ENCODE results near the gene UBASH3A. TPM values are rescaled to one million over a fixed set of nuclear protein-coding genes. Genes with fewer than 3 reads are reported as not detected.

The UBASH3A gene
- total and polyA plus RNA-seq, 2 donors (not counting 1 experiment from before 2014, with no cell fraction given): not detected

GRCh38 chr21:42395905-42396651 lies 7.6 kb upstream of the UBASH3A start, which contains the start of gene TMPRSS3:
Gene TMPRSS3, minus strand, starts transcription at chr21:42396052. Its CDS starts 635 bp downstream, at chr21:42395417.
- no peak within 1 kb of the TSS for H3K9ac ChIP-seq (ENCODE audit: insufficient read depth, low read length)
- no peak within 1 kb of the TSS for H3K27ac ChIP-seq (ENCODE audit: insufficient read depth, low read length)
- H3K4me2 ChIP-seq (ENCODE audit: extremely low read depth, insufficient read depth, low read length): no peak within 1 kb of the TSS
- H3K27me3 ChIP-seq (ENCODE audit: control insufficient read depth, insufficient read depth, low read length): no peaks in the 10 kb centered on the region
- no peak within 1 kb of the TSS for H3K4me3 ChIP-seq (replicated peaks in 1 of 4; ENCODE audit: control extremely low read depth in 1 of 4, insufficient read depth in 1 of 4, low read depth in 3 of 4, low read length in 4 of 4)
- H3K4me1 ChIP-seq (ENCODE audit: control insufficient read depth, extremely low read depth, insufficient read depth, low read length): no peaks in the 10 kb centered on the region
- DNase-seq (ENCODE audit: low read depth in 2 of 2): no peak
- no peaks in the 10 kb centered on the region for H3K36me3 ChIP-seq (ENCODE audit: control insufficient read depth, insufficient read depth, low read length)
- H4K20me1 ChIP-seq (ENCODE audit: control insufficient read depth, extremely low read depth, insufficient read depth, low read length): no peaks in the 10 kb centered on the region
- TF ChIP-seq CTCF (conservative IDR thresholded peaks at IDR 0.05 in 1 of 2, IDR thresholded peaks at IDR 0.05 in 1 of 2; ENCODE audit: low read depth in 1 of 2, low read length in 2 of 2) (no peak), EZH2 (IDR thresholded peaks at IDR 0.05; ENCODE audit: low read length, missing control alignments) (no peak)
- no peaks in the 10 kb centered on the region for H3K9me3 ChIP-seq (ENCODE audit: control insufficient read depth, insufficient read depth, low read depth, low read length)
- no peaks in the 10 kb centered on the region for H3K79me2 ChIP-seq (ENCODE audit: control insufficient read depth, insufficient read depth, low read length)
- H2AFZ ChIP-seq (ENCODE audit: low read length): no peak within 1 kb of the TSS

DNA sequence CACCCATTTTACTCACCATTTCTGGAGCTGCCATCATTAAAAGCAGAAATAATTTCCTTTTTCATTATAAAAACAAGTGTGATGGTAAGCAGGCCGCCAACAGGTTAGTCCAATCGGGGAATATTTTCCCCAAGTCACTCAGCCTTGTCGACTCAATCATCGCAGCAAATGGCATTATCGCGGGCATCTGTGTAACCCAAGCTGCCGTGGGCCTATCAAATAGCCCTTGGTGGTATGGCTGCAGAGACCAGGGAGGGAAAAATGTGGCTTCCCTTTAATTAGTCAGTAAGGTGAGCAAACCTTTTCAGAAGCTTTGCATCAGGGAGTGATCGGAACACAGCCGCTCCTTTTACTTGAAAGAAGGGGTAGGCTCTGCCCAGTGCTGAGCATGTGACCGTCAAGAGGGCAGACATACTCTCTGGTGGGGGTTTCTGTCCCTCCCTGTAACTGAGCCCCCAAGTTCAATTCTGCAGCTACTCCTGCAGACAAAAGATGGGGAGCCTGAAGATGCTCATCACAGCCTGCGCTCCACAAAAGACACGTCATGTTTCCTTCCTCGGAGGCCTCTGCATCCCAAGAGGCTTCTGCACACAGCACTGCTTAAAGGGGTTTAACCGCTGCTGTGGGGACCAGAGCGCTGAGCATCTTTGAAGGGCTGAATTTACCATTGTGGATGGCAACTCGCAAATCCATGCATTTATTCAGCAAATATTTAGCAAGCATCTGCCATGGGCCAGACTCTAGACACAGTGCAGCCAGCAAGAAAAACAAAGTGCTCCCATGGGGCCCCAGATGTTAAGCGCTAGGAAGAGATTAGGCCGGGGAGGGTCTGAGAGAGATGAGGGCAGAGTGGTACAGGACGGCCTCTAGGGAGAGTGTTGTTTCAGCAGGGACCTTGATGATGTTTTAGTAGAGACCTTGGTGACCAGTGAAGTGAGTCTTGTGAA lies 6.6 kb upstream of the UBASH3A start:
- TF ChIP-seq EZH2 (IDR thresholded peaks at IDR 0.05; ENCODE audit: low read length, missing control alignments) (no peak), CTCF (conservative IDR thresholded peaks at IDR 0.05 in 1 of 2, IDR thresholded peaks at IDR 0.05 in 1 of 2; ENCODE audit: low read depth in 1 of 2, low read length in 2 of 2) (no peak)
- no peaks in the 10 kb centered on the region for H3K9me3 ChIP-seq (ENCODE audit: control insufficient read depth, insufficient read depth, low read depth, low read length)
- H3K27ac ChIP-seq (ENCODE audit: insufficient read depth, low read length): no peak overlapping the region
- no peak overlapping the region for H3K4me2 ChIP-seq (ENCODE audit: extremely low read depth, insufficient read depth, low read length)
- no peaks in the 10 kb centered on the region for H3K36me3 ChIP-seq (ENCODE audit: control insufficient read depth, insufficient read depth, low read length)
- no peak overlapping the region for H3K4me3 ChIP-seq (replicated peaks in 1 of 4; ENCODE audit: control extremely low read depth in 1 of 4, insufficient read depth in 1 of 4, low read depth in 3 of 4, low read length in 4 of 4)
- H2AFZ ChIP-seq (ENCODE audit: low read length): no peak overlapping the region
- H3K79me2 ChIP-seq (ENCODE audit: control insufficient read depth, insufficient read depth, low read length): no peaks in the 10 kb centered on the region
- H3K9ac ChIP-seq (ENCODE audit: insufficient read depth, low read length): no peak overlapping the region
- no peaks in the 10 kb centered on the region for H4K20me1 ChIP-seq (ENCODE audit: control insufficient read depth, extremely low read depth, insufficient read depth, low read length)
- no peak for DNase-seq (ENCODE audit: low read depth in 2 of 2)
- no peaks in the 10 kb centered on the region for H3K27me3 ChIP-seq (ENCODE audit: control insufficient read depth, insufficient read depth, low read length)
- H3K4me1 ChIP-seq (ENCODE audit: control insufficient read depth, extremely low read depth, insufficient read depth, low read length): no peaks in the 10 kb centered on the region

GRCh38 chr21:42397746-42398394 lies 5.8 kb upstream of the UBASH3A start:
- Histone ChIP-seq H3K36me3 (ENCODE audit: control insufficient read depth, insufficient read depth, low read length) (no peaks in the 10 kb centered on the region), H3K4me1 (ENCODE audit: control insufficient read depth, extremely low read depth, insufficient read depth, low read length) (no peaks in the 10 kb centered on the region), H3K9me3 (ENCODE audit: control insufficient read depth, insufficient read depth, low read depth, low read length) (no peaks in the 10 kb centered on the region), H3K9ac (ENCODE audit: insufficient read depth, low read length) (no peak overlapping the region), H3K4me3 (replicated peaks in 1 of 4; ENCODE audit: control extremely low read depth in 1 of 4, insufficient read depth in 1 of 4, low read depth in 3 of 4, low read length in 4 of 4) (no peak overlapping the region), H3K27ac (ENCODE audit: insufficient read depth, low read length) (no peak overlapping the region), H2AFZ (ENCODE audit: low read length) (no peak overlapping the region), H3K4me2 (ENCODE audit: extremely low read depth, insufficient read depth, low read length) (no peak overlapping the region), H3K79me2 (ENCODE audit: control insufficient read depth, insufficient read depth, low read length) (no peaks in the 10 kb centered on the region), H4K20me1 (ENCODE audit: control insufficient read depth, extremely low read depth, insufficient read depth, low read length) (no peaks in the 10 kb centered on the region), H3K27me3 (ENCODE audit: control insufficient read depth, insufficient read depth, low read length) (no peaks in the 10 kb centered on the region)
- DNase-seq (ENCODE audit: low read depth in 2 of 2): no peak
- TF ChIP-seq CTCF (conservative IDR thresholded peaks at IDR 0.05 in 1 of 2, IDR thresholded peaks at IDR 0.05 in 1 of 2; ENCODE audit: low read depth in 1 of 2, low read length in 2 of 2) (no peak), EZH2 (IDR thresholded peaks at IDR 0.05; ENCODE audit: low read length, missing control alignments) (no peak)
